Stomach (tissue), 9 donors: ENCODE data around the gene PTPRD. TPM values are rescaled to one million over a fixed set of nuclear protein-coding genes. Genes with fewer than 3 reads are reported as not detected.

ENCODE experiments used
- DNase-seq, 2 donors: peaks; one replicate each; pipeline versions ENCODE4 v3.0.0 to v3.0.0-alpha.2; 2013 to 2019
- H3K27ac ChIP-seq, 5 donors: fragments of 200-600 bp in 4 of 5; sonication (generic) in 4 of 5; one replicate each; pipeline ENCODE4 v1.5.1; 2013 to 2019; ENCODE audit warnings: mild to moderate bottlenecking in 1 of 5, moderate library complexity in 1 of 5
- H3K27me3 ChIP-seq, 3 donors: fragments of 200-600 bp; sonication (generic); one replicate each; pipeline ENCODE4 v1.5.1; 2017 to 2019; ENCODE audit warnings: mixed run types in 1 of 3
- H3K36me3 ChIP-seq, 4 donors: fragments of 200-600 bp; sonication (generic); 1 replicate in 3 of 4; 2 replicates in 1 of 4; pipeline ENCODE4 v1.5.1; 2016 to 2019
- H3K4me1 ChIP-seq, 4 donors: fragments of 200-600 bp; sonication (generic); one replicate each; pipeline ENCODE4 v1.5.1; 2016 to 2019
- H3K4me3 ChIP-seq, 4 donors: fragments of 200-600 bp; sonication (generic) in 3 of 4; one replicate each; pipeline ENCODE4 v1.5.1; 2016 to 2019; ENCODE audit warnings: mild to moderate bottlenecking in 1 of 4
- H3K9me3 ChIP-seq, 4 donors: fragments of 200-600 bp; sonication (generic); one replicate each; pipeline ENCODE4 v1.5.1; 2016 to 2019
- CTCF ChIP-seq, 7 experiments: fragments of 450-650 bp in 4 of 7; fragments of 200-600 bp in 3 of 7; sonication (generic) in 3 of 7; IDR thresholded peaks; one replicate each; pipeline ENCODE4 v1.5.1; 2016 to 2019; ENCODE audit warnings: antibody characterized with exemption in 7 of 7, control low read depth in 2 of 7, mild to moderate bottlenecking in 1 of 7
- EP300 ChIP-seq: sonication (generic); formaldehyde crosslinking; IDR thresholded peaks from one replicate; pipeline ENCODE4 v1.6.1; 2017; ENCODE audit warnings: antibody characterized with exemption
- POLR2A ChIP-seq, 4 donors: fragments of 450-650 bp; IDR thresholded peaks; one replicate each; pipeline ENCODE4 v1.6.1; 2016; ENCODE audit warnings: antibody characterized with exemption in 4 of 4, control low read depth in 2 of 4, mild to moderate bottlenecking in 1 of 4, moderate library complexity in 1 of 4
- POLR2AphosphoS5 ChIP-seq, 3 donors: sonication (generic); formaldehyde crosslinking; IDR thresholded peaks; one replicate each; pipeline ENCODE4 v1.6.1; 2016; ENCODE audit warnings: antibody characterized with exemption in 3 of 3
- WGBS, 5 donors: extraction: QIAGEN DNeasy Blood & Tissue Kit in 3 of 5; methylation state at CpG; one replicate each; pipeline versions ENCODE4 v1.1.5 to v1.1.7; 2013 to 2018; 5-methylcytosine and 5-hydroxymethylcytosine counted together
- intact Hi-C: fragments of 100-400 bp; cut with DNase I; formaldehyde crosslinking; loops from one replicate; pipeline ENCODE4 v1.15.1; 2023; ENCODE audit warnings: low total_unique reads
- polyA plus RNA-seq, 3 donors: library from polyadenylated mRNA; stranded (reverse); fragments of 200-250 nt; gene quantifications; one replicate each; pipeline ENCODE4 v1.2.3, GENCODE V29; 2013
- total RNA-seq, 5 donors: library from RNA; depleted of rRNA; stranded (reverse); fragments of >200 nt; gene quantifications; one replicate each; pipeline versions ENCODE4 v1.1.0 to v1.2.3, GENCODE V29; 2014 to 2016
- donor health status: healthy with polysubstance abuse.
- donor health status: Bipolar disorder and iron deficiency.
- donor health status: healthy.

PTPRD gene
- total and polyA plus RNA-seq, 8 donors, result 0.12 to 53.1 (median 1.2) TPM

GRCh38 chr9:8491563-8491962 lies 2121.2 kb downstream of the PTPRD start:
- Histone ChIP-seq H3K9me3 (no peaks in the 10 kb centered on the region), H3K4me1 (no peaks in the 10 kb centered on the region), H3K4me3 (no peak overlapping the region), H3K27ac (no peak overlapping the region), H3K27me3 (no peaks in the 10 kb centered on the region), H3K36me3 (no peaks in the 10 kb centered on the region)
- 91 to 97% (median 95%) methylated on average over 5 of the region's 5 CpGs for WGBS, 5 donors
- no peak for TF ChIP-seq POLR2AphosphoS5 (IDR thresholded peaks at IDR 0.05)
- no peak for TF ChIP-seq EP300
- TF ChIP-seq POLR2A (IDR thresholded peaks at IDR 0.05), result no peak
- TF ChIP-seq CTCF (IDR thresholded peaks at IDR 0.05), result no peak
- no peak for DNase-seq
- intact Hi-C loops, result no loop called here

GRCh38 chr9:8489835-8490234 lies 2123.0 kb downstream of the PTPRD start:
- intact Hi-C loops, result no loop called here
- H3K4me1 ChIP-seq, result no peaks in the 10 kb centered on the region
- WGBS, 5 donors, result 61 to 85% (median 84%) methylated on average over 1 of the region's 1 CpG
- no peaks in the 10 kb centered on the region for H3K9me3 ChIP-seq
- H3K27ac ChIP-seq, result no peak overlapping the region
- no peaks in the 10 kb centered on the region for H3K27me3 ChIP-seq
- TF ChIP-seq CTCF (IDR thresholded peaks at IDR 0.05), result no peak
- TF ChIP-seq POLR2A (IDR thresholded peaks at IDR 0.05), result no peak
- TF ChIP-seq POLR2AphosphoS5 (IDR thresholded peaks at IDR 0.05), result no peak
- no peak for TF ChIP-seq EP300
- no peak for DNase-seq
- H3K4me3 ChIP-seq, result no peak overlapping the region
- no peaks in the 10 kb centered on the region for H3K36me3 ChIP-seq

GRCh38 chr9:8486095-8486494 lies 2126.7 kb downstream of the PTPRD start:
- 66 to 85% (median 74%) methylated on average over 6 of the region's 6 CpGs for WGBS, 5 donors
- Histone ChIP-seq H3K4me3 (no peak overlapping the region), H3K4me1 (no peaks in the 10 kb centered on the region), H3K36me3 (no peaks in the 10 kb centered on the region), H3K27me3 (no peaks in the 10 kb centered on the region), H3K27ac (no peak overlapping the region), H3K9me3 (no peaks in the 10 kb centered on the region)
- DNase-seq, result peak; percentile 20 to 28
- intact Hi-C loops, result no loop called here
- TF ChIP-seq POLR2A (IDR thresholded peaks at IDR 0.05), result no peak

GRCh38 chr9:8484597-8485191 lies 2128.1 kb downstream of the PTPRD start:
- Histone ChIP-seq H3K27ac (no peak overlapping the region), H3K4me3 (no peak overlapping the region), H3K36me3 (no peaks in the 10 kb centered on the region), H3K27me3 (no peaks in the 10 kb centered on the region), H3K4me1 (no peaks in the 10 kb centered on the region), H3K9me3 (no peaks in the 10 kb centered on the region)
- 75 to 81% (median 75%) methylated on average over 3 of the region's 3 CpGs for WGBS, 5 donors
- intact Hi-C loops, result no loop called here
- TF ChIP-seq CTCF (IDR thresholded peaks at IDR 0.05) (no peak), EP300 (no peak), POLR2A (IDR thresholded peaks at IDR 0.05) (no peak), POLR2AphosphoS5 (IDR thresholded peaks at IDR 0.05) (no peak)
- peak in 1 of 2 donors; percentile 21 for DNase-seq

- intact Hi-C loops, result no loop called here
- H3K36me3 ChIP-seq, result no peaks in the 10 kb centered on the region
- H3K27me3 ChIP-seq, result no peaks in the 10 kb centered on the region
- H3K27ac ChIP-seq, result no peak overlapping the region
- H3K9me3 ChIP-seq, result no peaks in the 10 kb centered on the region
- DNase-seq, result no peak
- TF ChIP-seq CTCF (IDR thresholded peaks at IDR 0.05), result no peak
- no peak for TF ChIP-seq EP300
- TF ChIP-seq POLR2A (IDR thresholded peaks at IDR 0.05), result no peak
- no peak for TF ChIP-seq POLR2AphosphoS5 (IDR thresholded peaks at IDR 0.05)
- 82 to 98% (median 97%) methylated on average over 3 of the region's 3 CpGs for WGBS, 5 donors
- H3K4me3 ChIP-seq, result no peak overlapping the region
- peaks cover 0 to 5% (median 0%) of the 10 kb centered on the region in 4 donors for H3K4me1 ChIP-seq
Measured at GRCh38 chr9:8477450-8477849, 2135.4 kb downstream of the PTPRD start.
